ENCODE data around the gene GPR31. TPM values are rescaled to one million over a fixed set of nuclear protein-coding genes. Genes with fewer than 3 reads are reported as not detected.

Gene GPR31
- polyA plus RNA-seq, 1 of the 3 experiments (the other 2 are of a cell fraction): not detected

DNA sequence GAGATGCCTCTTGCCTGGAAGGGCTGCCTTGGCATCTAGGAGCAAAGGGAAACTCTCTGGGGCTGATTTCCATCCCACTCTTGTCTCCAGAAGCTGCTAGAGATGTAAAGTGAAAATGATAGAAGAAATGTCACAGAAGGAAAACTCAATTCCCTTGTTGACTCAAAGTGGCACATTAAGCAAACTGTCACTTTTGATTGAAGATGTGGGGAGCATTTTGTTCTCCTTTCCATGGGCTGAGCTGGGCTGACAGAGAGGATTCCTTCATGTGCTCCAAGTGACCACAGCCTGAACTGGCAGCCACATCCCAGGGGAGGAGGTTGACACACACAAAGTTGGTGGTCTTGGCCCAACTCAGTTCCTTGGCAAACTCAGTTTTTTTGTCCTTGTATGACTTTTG lies 9.8 kb downstream of the GPR31 start (continued):
- TF ChIP-seq, protein P1, sequence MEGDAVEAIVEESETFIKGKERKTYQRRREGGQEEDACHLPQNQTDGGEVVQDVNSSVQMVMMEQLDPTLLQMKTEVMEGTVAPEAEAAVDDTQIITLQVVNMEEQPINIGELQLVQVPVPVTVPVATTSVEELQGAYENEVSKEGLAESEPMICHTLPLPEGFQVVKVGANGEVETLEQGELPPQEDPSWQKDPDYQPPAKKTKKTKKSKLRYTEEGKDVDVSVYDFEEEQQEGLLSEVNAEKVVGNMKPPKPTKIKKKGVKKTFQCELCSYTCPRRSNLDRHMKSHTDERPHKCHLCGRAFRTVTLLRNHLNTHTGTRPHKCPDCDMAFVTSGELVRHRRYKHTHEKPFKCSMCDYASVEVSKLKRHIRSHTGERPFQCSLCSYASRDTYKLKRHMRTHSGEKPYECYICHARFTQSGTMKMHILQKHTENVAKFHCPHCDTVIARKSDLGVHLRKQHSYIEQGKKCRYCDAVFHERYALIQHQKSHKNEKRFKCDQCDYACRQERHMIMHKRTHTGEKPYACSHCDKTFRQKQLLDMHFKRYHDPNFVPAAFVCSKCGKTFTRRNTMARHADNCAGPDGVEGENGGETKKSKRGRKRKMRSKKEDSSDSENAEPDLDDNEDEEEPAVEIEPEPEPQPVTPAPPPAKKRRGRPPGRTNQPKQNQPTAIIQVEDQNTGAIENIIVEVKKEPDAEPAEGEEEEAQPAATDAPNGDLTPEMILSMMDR (IDR thresholded peaks at IDR 0.05): no peak

DNA sequence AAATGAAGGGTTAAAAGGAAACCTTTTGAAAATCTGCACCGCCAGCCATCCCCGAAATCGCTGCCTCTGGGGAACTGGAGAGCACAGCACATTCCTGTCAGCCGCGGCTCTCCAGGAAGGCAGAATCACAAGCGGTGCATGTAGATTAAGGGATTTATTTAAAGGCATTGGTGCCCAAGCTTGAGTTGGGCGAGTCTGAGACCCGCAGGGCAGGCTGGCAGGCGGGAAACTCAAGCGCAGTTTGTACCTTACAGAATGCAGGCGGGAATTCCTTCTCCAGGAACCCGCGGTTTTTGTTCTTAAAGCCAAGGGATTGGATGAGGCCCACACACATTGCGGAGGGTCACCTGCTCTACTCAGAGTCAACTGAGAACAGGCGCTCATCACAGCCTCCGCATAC lies 10.8 kb downstream of the GPR31 start:
- ChIA-PET CTCF (interaction anchor here (0.6 to 2.2 kb wide), 4 partner anchors 9 to 372 kb away, joined by 3 to 10 read pairs (median 4); no protein-coding TSS in a partner anchor), POLR2A (no interaction called here)
- H3F3A ChIP-seq (replicated peaks; ENCODE audit: insufficient read depth): no peaks in the 10 kb centered on the region
- no peak for DNase-seq
- H2AFZ ChIP-seq (ENCODE audit: low read depth): no peak overlapping the region
- no peak overlapping the region for H3K27ac ChIP-seq (ENCODE audit: low read depth in 2 of 2, low read length in 1 of 2)
- H3K9me2 ChIP-seq: no peaks in the 10 kb centered on the region
- H4K20me1 ChIP-seq (ENCODE audit: insufficient read depth): no peaks in the 10 kb centered on the region
- no peak for TF ChIP-seq TAF1 (IDR thresholded peaks at IDR 0.05; ENCODE audit: borderline replicate concordance, low read depth, low read length)
- no peak for TF ChIP-seq RXRA (IDR thresholded peaks at IDR 0.05; ENCODE audit: borderline replicate concordance, low read depth)
- no peak for TF ChIP-seq EP300 (IDR thresholded peaks at IDR 0.05; ENCODE audit: borderline replicate concordance in 1 of 2, low read depth in 1 of 2, low read length in 1 of 2)
- no peak for TF ChIP-seq EZH2phosphoT487 (IDR thresholded peaks at IDR 0.05; ENCODE audit: borderline replicate concordance, low read depth)
- no peak for TF ChIP-seq GATA2 (CRISPR knock-in tag; IDR thresholded peaks at IDR 0.05)
- no peaks in the 10 kb centered on the region for H3K9me3 ChIP-seq
- 72% methylated on average over 12 of the region's 16 CpGs for WGBS (ENCODE audit: low lambda C conversion rate)
- H3K27me3 ChIP-seq (ENCODE audit: insufficient read depth): no peaks in the 10 kb centered on the region
- no peak overlapping the region for H3K9ac ChIP-seq
- peaks cover 0 to 1% of the 10 kb centered on the region in 2 experiments; a peak in 1 of 4 replicates for H3K4me1 ChIP-seq (ENCODE audit: control insufficient read depth in 1 of 2, insufficient read depth in 2 of 2, low read depth in 1 of 2, low read length in 1 of 2)
- H3K79me2 ChIP-seq (ENCODE audit: insufficient read depth): no peaks in the 10 kb centered on the region
- H3K36me3 ChIP-seq (replicated peaks in 1 of 2; ENCODE audit: control insufficient read depth in 1 of 2, insufficient read depth in 2 of 2, low read length in 1 of 2): no peaks in the 10 kb centered on the region
- no peak overlapping the region for H3K4me2 ChIP-seq
- no peak overlapping the region for H3K4me3 ChIP-seq (ENCODE audit: low read depth in 2 of 2, low read length in 1 of 2)

DNA sequence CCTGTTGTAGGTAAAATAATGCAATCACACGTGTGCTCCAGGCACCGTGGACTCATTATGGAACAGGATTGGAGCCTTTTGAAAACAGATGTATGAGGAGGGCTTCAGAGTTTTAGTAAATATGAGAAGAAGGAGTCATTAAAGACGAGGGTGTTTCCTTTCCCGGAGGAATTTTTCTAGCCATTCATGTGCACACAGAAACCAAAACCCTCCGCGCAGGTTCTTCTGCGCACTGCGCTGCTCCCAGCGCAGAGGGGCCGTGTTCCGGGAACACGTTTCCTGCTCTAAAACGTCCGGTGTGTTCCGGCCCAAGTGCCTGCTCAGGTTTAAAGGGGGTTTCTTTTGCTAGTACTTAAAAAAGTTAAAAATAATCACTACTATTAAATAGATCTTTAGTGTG lies 11.6 kb downstream of the GPR31 start:
- H3K9me3 ChIP-seq: no peaks in the 10 kb centered on the region
- H3K79me2 ChIP-seq (ENCODE audit: insufficient read depth): no peaks in the 10 kb centered on the region
- no peak overlapping the region for H3K4me3 ChIP-seq (ENCODE audit: low read depth in 2 of 2, low read length in 1 of 2)
- H3F3A ChIP-seq (replicated peaks; ENCODE audit: insufficient read depth): no peaks in the 10 kb centered on the region
- H3K27ac ChIP-seq (ENCODE audit: low read depth in 2 of 2, low read length in 1 of 2): no peak overlapping the region
- no peak overlapping the region for H3K9ac ChIP-seq
- no peaks in the 10 kb centered on the region for H3K27me3 ChIP-seq (ENCODE audit: insufficient read depth)
- no peak overlapping the region for H3K4me2 ChIP-seq
- WGBS (ENCODE audit: low lambda C conversion rate): 80% methylated on average over 15 of the region's 15 CpGs
- DNase-seq: no peak
- no peaks in the 10 kb centered on the region for H3K36me3 ChIP-seq (replicated peaks in 1 of 2; ENCODE audit: control insufficient read depth in 1 of 2, insufficient read depth in 2 of 2, low read length in 1 of 2)
- TF ChIP-seq GABPA (IDR thresholded peaks at IDR 0.05; ENCODE audit: low read depth) (no peak), GATA2 (CRISPR knock-in tag; IDR thresholded peaks at IDR 0.05) (no peak), CHD2 (IDR thresholded peaks at IDR 0.05; ENCODE audit: low read length, partially characterized antibody) (no peak), NRF1 (IDR thresholded peaks at IDR 0.05; ENCODE audit: low read depth, low read length) (no peak), JUND (IDR thresholded peaks at IDR 0.05) (no peak), EZH2phosphoT487 (IDR thresholded peaks at IDR 0.05; ENCODE audit: borderline replicate concordance, low read depth) (no peak), RXRA (IDR thresholded peaks at IDR 0.05; ENCODE audit: borderline replicate concordance, low read depth) (no peak), ELF1 (IDR thresholded peaks at IDR 0.05) (no peak), NFIC (IDR thresholded peaks at IDR 0.05; ENCODE audit: borderline replicate concordance) (no peak)
- TF ChIP-seq, protein P2, sequence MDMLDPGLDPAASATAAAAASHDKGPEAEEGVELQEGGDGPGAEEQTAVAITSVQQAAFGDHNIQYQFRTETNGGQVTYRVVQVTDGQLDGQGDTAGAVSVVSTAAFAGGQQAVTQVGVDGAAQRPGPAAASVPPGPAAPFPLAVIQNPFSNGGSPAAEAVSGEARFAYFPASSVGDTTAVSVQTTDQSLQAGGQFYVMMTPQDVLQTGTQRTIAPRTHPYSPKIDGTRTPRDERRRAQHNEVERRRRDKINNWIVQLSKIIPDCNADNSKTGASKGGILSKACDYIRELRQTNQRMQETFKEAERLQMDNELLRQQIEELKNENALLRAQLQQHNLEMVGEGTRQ (IDR thresholded peaks at IDR 0.05; ENCODE audit: borderline replicate concordance, low read depth, low read length): no peak
- TF ChIP-seq, protein P3, sequence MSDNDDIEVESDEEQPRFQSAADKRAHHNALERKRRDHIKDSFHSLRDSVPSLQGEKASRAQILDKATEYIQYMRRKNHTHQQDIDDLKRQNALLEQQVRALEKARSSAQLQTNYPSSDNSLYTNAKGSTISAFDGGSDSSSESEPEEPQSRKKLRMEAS (IDR thresholded peaks at IDR 0.05; ENCODE audit: low read depth): no peak
- TF ChIP-seq, protein P4, sequence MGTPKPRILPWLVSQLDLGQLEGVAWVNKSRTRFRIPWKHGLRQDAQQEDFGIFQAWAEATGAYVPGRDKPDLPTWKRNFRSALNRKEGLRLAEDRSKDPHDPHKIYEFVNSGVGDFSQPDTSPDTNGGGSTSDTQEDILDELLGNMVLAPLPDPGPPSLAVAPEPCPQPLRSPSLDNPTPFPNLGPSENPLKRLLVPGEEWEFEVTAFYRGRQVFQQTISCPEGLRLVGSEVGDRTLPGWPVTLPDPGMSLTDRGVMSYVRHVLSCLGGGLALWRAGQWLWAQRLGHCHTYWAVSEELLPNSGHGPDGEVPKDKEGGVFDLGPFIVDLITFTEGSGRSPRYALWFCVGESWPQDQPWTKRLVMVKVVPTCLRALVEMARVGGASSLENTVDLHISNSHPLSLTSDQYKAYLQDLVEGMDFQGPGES (IDR thresholded peaks at IDR 0.05; ENCODE audit: low read depth, low read length): no peak
- TF ChIP-seq, protein P1 (IDR thresholded peaks at IDR 0.05): no peak
- no peaks in the 10 kb centered on the region for H3K9me2 ChIP-seq
- ChIA-PET POLR2A (no interaction called here), CTCF (interaction anchor here (0.6 to 2.2 kb wide), 4 partner anchors 157 to 371 kb away, joined by 3 to 11 read pairs (median 8); no protein-coding TSS in a partner anchor)
- peaks cover 0 to 3% of the 10 kb centered on the region in 2 experiments; a peak in 1 of 4 replicates for H3K4me1 ChIP-seq (ENCODE audit: control insufficient read depth in 1 of 2, insufficient read depth in 2 of 2, low read depth in 1 of 2, low read length in 1 of 2)
- no peak overlapping the region for H2AFZ ChIP-seq (ENCODE audit: low read depth)
- H4K20me1 ChIP-seq (ENCODE audit: insufficient read depth): no peaks in the 10 kb centered on the region

Measured in SK-N-SH (cell line).